Activated CD4-positive, alpha-beta memory T cell treated with anti-CD3 and anti-CD28 coated beads for 36 hours (primary cell): ENCODE data around the gene C10orf88. TPM values are rescaled to one million over a fixed set of nuclear protein-coding genes. Genes with fewer than 3 reads are reported as not detected.

ENCODE experiments used
- CTCF ChIA-PET: fragments of 350-600 bp; sonication (Branson Sonifier 250); formaldehyde crosslinking; loops from one replicate; lab custom pipeline; 2021; ENCODE audit warnings: antibody characterized with exemption, inconsistent platforms; lab: Charles Lee
- POLR2A ChIA-PET: fragments of 350-600 bp; sonication (Branson Sonifier 250); formaldehyde crosslinking; loops from one replicate; lab custom pipeline; 2021; ENCODE audit warnings: antibody characterized with exemption; lab: Charles Lee
- DNase-seq: peaks from one replicate; pipeline ENCODE4 v3.0.0-alpha.2; 2020
- H3K27ac Mint-ChIP-seq: one replicate; pipeline ENCODE4 v1.8.0; 2021; ENCODE audit warnings: mixed read lengths
- H3K27me3 Mint-ChIP-seq: one replicate; pipeline ENCODE4 v1.8.0; 2021; ENCODE audit warnings: mixed read lengths
- H3K36me3 Mint-ChIP-seq: one replicate; pipeline ENCODE4 v1.8.0; 2021; ENCODE audit warnings: mixed read lengths
- H3K4me1 Mint-ChIP-seq: one replicate; pipeline ENCODE4 v1.8.0; 2021; ENCODE audit warnings: low read depth, mixed read lengths
- H3K4me3 Mint-ChIP-seq: one replicate; pipeline ENCODE4 v1.8.0; 2021; ENCODE audit warnings: mild to moderate bottlenecking, mixed read lengths
- H3K9me3 Mint-ChIP-seq: one replicate; pipeline ENCODE4 v1.8.0; 2021; ENCODE audit warnings: mixed read lengths
- intact Hi-C: fragments of 100-400 bp; cut with micrococcal nuclease; formaldehyde crosslinking; loops from one replicate; pipeline ENCODE4 v1.15.1; 2023
- total RNA-seq, 2 experiments: library from RNA; stranded (reverse); gene quantifications; one replicate each; pipeline ENCODE4 v1.2.3, GENCODE V29; 2021

The C10orf88 gene, protein sequence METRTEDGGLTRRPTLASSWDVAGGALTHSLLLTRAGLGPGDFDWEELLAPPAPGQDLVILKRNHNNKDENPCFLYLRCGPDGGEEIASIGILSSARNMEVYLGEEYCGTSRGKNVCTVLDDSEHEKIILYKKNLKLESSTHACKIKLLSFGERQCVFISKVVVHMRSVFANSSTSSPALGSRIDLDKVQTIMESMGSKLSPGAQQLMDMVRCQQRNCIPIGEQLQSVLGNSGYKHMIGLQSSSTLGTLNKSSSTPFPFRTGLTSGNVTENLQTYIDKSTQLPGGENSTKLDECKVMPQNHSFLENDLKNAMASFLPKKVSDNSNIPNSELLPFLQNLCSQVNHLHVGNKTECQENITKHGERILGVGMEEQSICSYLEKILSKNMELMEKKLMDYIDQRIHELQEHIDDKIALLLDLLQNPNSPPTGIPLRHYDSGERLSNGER
- 1 to 10 TPM; 8.3 to 9.2 TPM for total RNA-seq

DNA sequence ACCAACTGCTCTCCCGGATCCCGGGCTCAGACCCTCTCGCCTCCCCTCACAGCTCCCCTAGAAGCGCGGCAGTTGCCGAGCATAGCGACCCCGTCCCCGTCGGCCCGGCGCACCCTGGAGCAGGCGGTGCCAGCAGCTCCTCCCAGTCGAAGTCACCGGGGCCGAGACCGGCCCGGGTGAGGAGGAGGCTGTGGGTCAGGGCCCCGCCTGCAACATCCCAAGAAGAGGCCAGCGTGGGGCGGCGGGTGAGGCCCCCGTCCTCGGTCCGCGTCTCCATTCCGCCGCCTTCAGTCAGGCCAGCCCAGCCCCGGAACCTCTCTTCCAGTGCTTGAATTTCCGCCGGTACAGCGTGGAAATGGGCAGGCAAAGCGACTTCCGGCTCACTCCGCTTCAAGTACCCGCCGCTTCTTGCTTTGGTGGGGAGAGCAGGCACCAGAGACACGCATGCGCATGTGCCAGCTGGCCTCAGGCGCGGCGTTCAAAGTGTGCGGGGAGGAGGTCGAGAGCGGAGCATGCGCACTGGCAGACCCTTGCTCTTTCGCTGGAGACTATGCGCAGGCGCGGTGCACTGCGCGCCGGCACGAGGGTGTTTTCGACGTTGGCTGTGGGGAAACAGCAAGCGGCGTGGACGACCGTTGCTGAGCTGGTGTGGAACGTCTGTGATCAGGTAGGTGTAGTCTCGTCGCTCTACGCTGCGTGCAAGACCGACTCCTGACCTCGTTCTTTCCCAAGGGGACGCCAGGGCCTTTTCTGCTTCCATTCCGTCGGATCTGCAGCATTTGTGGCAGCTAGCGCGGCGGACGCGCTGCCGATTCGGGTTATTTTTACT lies at the start of gene C10orf88:
C10orf88 (minus strand) TSS at position 326 of the 829 bp plus-strand sequence; CDS start at position 277, 49 bp downstream.
- intact Hi-C loops = loop anchor here (1.0 to 5.0 kb wide), 4 partner anchors 26 to 198 kb away; partner anchors contain the start of genes BUB3, FAM24B, IKZF5 and PSTK
- Mint-ChIP-seq H3K4me1 (peaks cover 30% of the 10 kb centered on the region), H3K36me3 (peaks cover 22% of the 10 kb centered on the region), H3K27ac (peak within 1 kb of the TSS; percentile 80), H3K27me3 (peaks cover 1% of the 10 kb centered on the region), H3K4me3 (peak within 1 kb of the TSS; percentile 82), H3K9me3 (no peaks in the 10 kb centered on the region)
- ChIA-PET POLR2A (interaction anchor here (0.6 to 1.2 kb wide), 5 partner anchors 26 to 74 kb away, joined by 3 to 8 read pairs (median 4); partner anchors contain the start of genes ACADSB, IKZF5 and PSTK), CTCF (interaction anchor here (0.7 to 2.0 kb wide), 3 partner anchors 26 to 54 kb away, joined by 3 to 14 read pairs (median 5); partner anchors contain the start of gene PSTK)
- peak; percentile 98 for DNase-seq

DNA sequence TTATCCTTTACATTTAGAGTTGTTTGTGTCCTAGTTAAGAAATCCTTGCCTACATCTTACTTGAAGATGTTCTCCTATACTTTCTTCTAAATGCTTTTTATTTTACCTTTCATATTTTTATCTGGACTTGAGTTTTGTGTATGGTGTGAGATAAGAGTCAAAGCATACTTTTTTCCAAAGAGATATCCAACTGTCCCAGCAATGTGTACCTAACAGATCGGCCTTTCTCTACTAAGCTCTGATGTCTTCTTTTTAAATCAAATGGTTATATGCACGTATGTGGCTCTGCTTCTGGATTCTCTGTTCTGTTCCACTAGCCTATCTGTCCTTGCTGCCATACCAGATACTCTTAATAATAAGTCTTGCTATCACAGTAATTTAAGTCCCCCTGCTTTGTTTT lies 47.3 kb upstream of the C10orf88 start:
- peaks cover 45% of the 10 kb centered on the region for H3K4me1 Mint-ChIP-seq
- H3K27ac Mint-ChIP-seq = no peak overlapping the region
- no peak overlapping the region for H3K4me3 Mint-ChIP-seq
- H3K36me3 Mint-ChIP-seq = peaks cover 4% of the 10 kb centered on the region
- intact Hi-C loops = loop anchor here (10.0 kb wide), 1 partner anchor 627 kb away; the partner anchor contains the start of gene PLEKHA1
- no peaks in the 10 kb centered on the region for H3K9me3 Mint-ChIP-seq
- H3K27me3 Mint-ChIP-seq = no peaks in the 10 kb centered on the region
- POLR2A ChIA-PET = no interaction called here
- CTCF ChIA-PET = no interaction called here
- DNase-seq = no peak

DNA sequence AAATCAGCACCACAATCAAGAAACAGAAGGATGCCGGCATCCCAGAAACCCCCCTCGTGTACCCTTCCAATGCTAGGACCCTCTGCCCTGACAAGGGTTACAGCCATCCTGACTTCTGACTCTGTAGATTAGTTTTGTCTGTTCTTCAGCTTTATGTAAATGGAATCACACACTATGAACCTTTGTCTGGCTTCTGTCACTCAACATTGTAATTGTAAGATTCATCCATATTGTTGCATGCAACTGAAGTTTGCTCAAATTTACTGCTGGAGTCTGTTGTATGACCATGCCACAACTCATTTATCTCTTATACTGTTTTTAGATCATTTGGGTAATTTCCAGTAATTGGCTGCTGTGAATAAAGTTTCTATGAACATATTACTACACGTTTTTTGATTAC lies 46.1 kb upstream of the C10orf88 start:
- Mint-ChIP-seq H3K27me3 (no peaks in the 10 kb centered on the region), H3K27ac (peak overlapping the region; percentile 66), H3K36me3 (peaks cover 8% of the 10 kb centered on the region), H3K4me3 (no peak overlapping the region), H3K9me3 (no peaks in the 10 kb centered on the region), H3K4me1 (peaks cover 35% of the 10 kb centered on the region)
- intact Hi-C loops = loop anchor here (1.0 to 10.0 kb wide), 2 partner anchors 8 to 625 kb away; partner anchors contain the start of genes IKZF5 and PLEKHA1
- CTCF ChIA-PET = no interaction called here
- no peak for DNase-seq
- POLR2A ChIA-PET = interaction anchor here (0.7 to 0.8 kb wide), 2 partner anchors 9 to 18 kb away, joined by 3 read pairs; no protein-coding TSS in a partner anchor

DNA sequence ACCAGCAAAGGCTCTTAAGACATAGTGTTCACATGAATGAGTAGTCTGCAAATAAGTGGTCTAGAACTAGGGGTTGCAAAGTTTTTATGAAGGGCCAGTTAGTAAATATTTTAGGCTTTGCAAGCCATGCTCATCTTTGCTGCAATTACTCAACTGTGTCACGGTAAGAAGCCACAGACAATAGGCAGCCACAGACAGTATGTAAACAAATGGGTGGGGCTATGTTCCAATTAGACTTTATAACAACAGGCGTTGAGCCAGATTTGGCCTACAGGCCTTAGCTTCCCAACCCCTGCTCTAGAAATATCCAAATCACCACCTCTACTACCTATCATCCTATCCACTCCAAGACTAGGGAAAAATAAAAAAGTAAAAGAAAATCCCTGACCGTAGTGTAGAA lies 45.3 kb upstream of the C10orf88 start:
- ChIA-PET CTCF (interaction anchor here (0.6 to 0.9 kb wide), 2 partner anchors 14 to 633 kb away, joined by 3 read pairs; no protein-coding TSS in a partner anchor), POLR2A (interaction anchor here (0.7 to 0.9 kb wide), 2 partner anchors 8 kb away, joined by 3 read pairs; no protein-coding TSS in a partner anchor)
- Mint-ChIP-seq H3K27me3 (no peaks in the 10 kb centered on the region), H3K36me3 (peaks cover 11% of the 10 kb centered on the region), H3K4me3 (no peak overlapping the region), H3K9me3 (no peaks in the 10 kb centered on the region), H3K27ac (peak overlapping the region; percentile 50), H3K4me1 (peaks cover 30% of the 10 kb centered on the region)
- intact Hi-C loops = no loop called here
- no peak for DNase-seq

DNA sequence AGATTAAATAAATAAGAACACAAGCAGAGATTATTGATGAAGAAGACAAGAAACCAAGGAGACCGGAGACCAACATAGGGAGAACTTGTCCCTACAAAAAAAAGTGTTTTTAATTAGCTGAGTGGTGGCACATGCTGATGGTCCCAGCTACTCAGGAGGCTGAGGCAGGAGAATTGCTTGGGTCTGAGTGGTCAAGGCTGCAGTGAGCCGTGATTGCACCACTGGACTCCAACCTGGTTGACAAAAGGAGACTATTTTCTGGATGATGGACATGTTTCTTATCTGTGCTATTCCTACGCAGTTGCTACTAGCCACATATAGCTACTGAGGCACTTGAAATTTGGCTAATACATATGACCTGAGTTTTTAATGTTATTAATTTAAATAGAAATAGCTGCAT lies 44.9 kb upstream of the C10orf88 start:
- no peak for DNase-seq
- H3K4me1 Mint-ChIP-seq = peaks cover 28% of the 10 kb centered on the region
- H3K9me3 Mint-ChIP-seq = no peaks in the 10 kb centered on the region
- H3K36me3 Mint-ChIP-seq = peaks cover 15% of the 10 kb centered on the region
- H3K27me3 Mint-ChIP-seq = no peaks in the 10 kb centered on the region
- ChIA-PET CTCF (interaction anchor here (0.9 kb wide), 1 partner anchor 14 kb away, joined by 3 read pairs; no protein-coding TSS in a partner anchor), POLR2A (interaction anchor here (0.9 kb wide), 1 partner anchor 9 kb away, joined by 3 read pairs; no protein-coding TSS in a partner anchor)
- no peak overlapping the region for H3K4me3 Mint-ChIP-seq
- no peak overlapping the region for H3K27ac Mint-ChIP-seq
- intact Hi-C loops = no loop called here

DNA sequence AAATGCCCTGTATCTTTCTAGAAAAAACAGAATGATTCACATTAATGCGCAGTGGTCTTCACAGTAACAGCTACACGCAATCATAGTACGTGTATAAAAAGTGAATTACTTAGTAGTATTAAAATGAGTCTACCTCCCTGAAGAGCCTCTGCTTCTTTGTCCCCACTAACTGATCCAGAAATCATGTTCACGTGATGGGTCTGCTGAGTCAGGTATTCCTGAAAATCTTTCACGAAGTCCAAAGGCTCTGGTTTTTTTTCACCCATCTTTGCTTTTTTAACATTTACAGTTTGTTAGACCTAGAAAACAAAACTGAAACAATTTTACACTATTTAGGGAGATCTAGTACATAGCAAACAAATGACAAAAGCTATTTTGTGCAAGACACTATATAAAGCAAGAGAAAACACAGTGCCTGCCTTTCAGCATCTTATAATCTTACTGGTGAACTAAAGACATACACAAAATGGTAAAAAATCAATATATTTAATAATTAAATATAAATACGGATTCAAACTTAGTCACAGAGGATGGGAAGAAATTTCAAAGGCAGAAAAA lies 44.4 kb upstream of the C10orf88 start:
- Mint-ChIP-seq H3K27ac (peak overlapping the region; percentile 3), H3K4me3 (no peak overlapping the region), H3K4me1 (peaks cover 26% of the 10 kb centered on the region), H3K9me3 (no peaks in the 10 kb centered on the region), H3K36me3 (peaks cover 17% of the 10 kb centered on the region), H3K27me3 (no peaks in the 10 kb centered on the region)
- ChIA-PET POLR2A (interaction anchor here (0.9 kb wide), 1 partner anchor 9 kb away, joined by 3 read pairs; no protein-coding TSS in a partner anchor), CTCF (interaction anchor here (1.0 to 1.4 kb wide), 2 partner anchors 9 to 18 kb away, joined by 3 read pairs; no protein-coding TSS in a partner anchor)
- intact Hi-C loops = no loop called here
- no peak for DNase-seq

DNA sequence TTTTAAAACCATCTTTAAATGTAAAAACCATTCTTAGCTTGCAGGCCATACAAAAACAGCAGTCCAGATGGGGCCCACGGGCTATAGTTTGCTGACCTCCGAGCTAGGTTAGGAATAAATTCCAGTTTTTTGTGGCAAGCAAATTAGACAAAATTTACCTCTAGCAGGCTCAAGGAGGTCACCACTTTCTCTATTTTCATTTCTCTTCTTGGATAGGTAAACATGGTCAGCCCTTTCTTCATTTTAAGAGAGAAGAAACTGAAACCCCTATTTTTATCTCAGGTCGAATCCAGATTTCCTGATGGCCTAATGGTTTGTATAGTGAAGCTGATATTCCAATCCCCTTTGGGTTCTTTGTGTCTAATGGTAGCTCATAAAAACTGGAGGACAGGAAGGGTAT lies 43.8 kb upstream of the C10orf88 start:
- ChIA-PET POLR2A (no interaction called here), CTCF (interaction anchor here (1.0 to 1.4 kb wide), 2 partner anchors 10 to 17 kb away, joined by 3 read pairs; no protein-coding TSS in a partner anchor)
- H3K4me1 Mint-ChIP-seq = peaks cover 26% of the 10 kb centered on the region
- DNase-seq = no peak
- no peaks in the 10 kb centered on the region for H3K9me3 Mint-ChIP-seq
- intact Hi-C loops = no loop called here
- no peak overlapping the region for H3K4me3 Mint-ChIP-seq
- peak overlapping the region; percentile 3 for H3K27ac Mint-ChIP-seq
- no peaks in the 10 kb centered on the region for H3K27me3 Mint-ChIP-seq
- H3K36me3 Mint-ChIP-seq = peaks cover 17% of the 10 kb centered on the region

DNA sequence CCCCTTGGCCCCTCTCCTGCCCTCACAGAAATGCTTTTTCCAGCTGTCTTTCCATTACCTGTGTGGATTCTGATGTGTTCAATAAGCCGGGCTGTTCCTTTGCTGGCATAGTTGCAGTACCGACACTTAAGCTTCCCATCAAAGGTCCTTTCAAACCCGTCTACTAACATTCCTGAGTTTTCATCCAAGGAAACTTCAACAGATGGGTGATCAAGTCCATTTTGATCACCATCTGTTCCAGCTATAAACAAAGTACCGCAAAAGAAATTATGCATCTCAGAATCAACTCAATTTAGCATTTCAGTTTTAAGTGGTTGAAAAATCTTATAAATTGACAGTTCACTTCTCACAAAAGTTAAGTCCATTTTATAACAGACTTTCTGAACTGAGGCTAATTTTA lies 41.9 kb upstream of the C10orf88 start:
- Mint-ChIP-seq H3K9me3 (no peaks in the 10 kb centered on the region), H3K4me3 (no peak overlapping the region), H3K27me3 (no peaks in the 10 kb centered on the region), H3K27ac (no peak overlapping the region), H3K4me1 (peaks cover 17% of the 10 kb centered on the region), H3K36me3 (peaks cover 13% of the 10 kb centered on the region)
- intact Hi-C loops = no loop called here
- ChIA-PET POLR2A (no interaction called here), CTCF (interaction anchor here (1.7 kb wide), 1 partner anchor 15 kb away, joined by 5 read pairs; no protein-coding TSS in a partner anchor)
- DNase-seq = no peak

DNA sequence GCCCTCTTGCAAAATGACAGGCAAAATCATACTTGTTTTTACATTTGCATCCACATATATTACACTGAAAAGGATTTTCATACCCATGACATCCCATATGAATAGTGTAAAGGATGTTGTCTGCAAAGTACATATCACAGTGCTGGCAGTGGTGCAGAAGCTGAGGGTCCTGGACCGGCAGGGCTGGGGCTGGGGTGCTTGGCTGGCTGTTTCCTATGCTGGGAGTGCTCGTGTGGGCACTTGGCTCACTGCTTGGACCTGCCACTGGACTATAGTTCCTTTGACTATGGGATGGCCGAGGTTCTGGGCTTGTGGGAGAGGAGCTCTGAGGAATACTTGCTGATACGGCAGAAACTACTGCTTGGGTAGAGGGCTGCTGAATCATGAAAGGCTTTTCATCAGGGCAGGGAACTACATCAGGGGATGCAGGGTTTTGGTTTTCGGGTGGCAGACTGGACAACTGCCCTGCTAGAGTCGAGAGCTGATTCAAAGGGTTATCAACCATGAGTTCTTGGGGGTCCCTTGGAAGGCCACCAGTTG lies 39.8 kb upstream of the C10orf88 start:
- Mint-ChIP-seq H3K4me3 (no peak overlapping the region), H3K27ac (no peak overlapping the region), H3K27me3 (no peaks in the 10 kb centered on the region), H3K36me3 (peaks cover 13% of the 10 kb centered on the region), H3K9me3 (no peaks in the 10 kb centered on the region), H3K4me1 (no peaks in the 10 kb centered on the region)
- POLR2A ChIA-PET = no interaction called here
- intact Hi-C loops = no loop called here
- DNase-seq = no peak
- CTCF ChIA-PET = interaction anchor here (1.5 kb wide), 1 partner anchor 17 kb away, joined by 3 read pairs; no protein-coding TSS in a partner anchor

DNA sequence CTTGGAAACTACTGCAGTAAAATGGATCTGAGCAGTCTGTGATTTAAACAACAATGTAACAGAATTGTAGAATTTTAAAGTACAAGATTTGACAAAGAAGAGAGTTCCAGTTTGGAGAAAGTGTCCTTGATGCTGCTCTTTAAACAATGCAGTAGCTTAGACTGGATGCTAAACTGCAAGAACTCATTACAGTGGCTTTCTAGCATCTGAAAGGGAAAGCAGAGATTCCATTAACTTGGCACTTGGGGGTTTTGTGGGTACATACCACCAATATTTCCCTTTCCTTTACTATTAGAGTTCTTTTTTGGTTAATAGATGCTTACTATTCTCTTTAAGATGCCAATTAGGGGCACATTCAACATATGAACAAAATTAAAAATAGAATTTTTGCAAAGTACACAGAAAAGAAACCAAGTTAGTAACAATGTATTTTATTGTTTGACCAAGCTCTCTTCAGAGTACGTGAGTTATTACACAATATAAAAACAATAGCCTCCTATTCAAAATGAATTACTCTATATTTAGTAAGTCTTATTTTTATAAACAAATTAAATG lies 38.1 kb upstream of the C10orf88 start:
- intact Hi-C loops = no loop called here
- DNase-seq = no peak
- H3K9me3 Mint-ChIP-seq = no peaks in the 10 kb centered on the region
- H3K27me3 Mint-ChIP-seq = no peaks in the 10 kb centered on the region
- no peak overlapping the region for H3K4me3 Mint-ChIP-seq
- H3K36me3 Mint-ChIP-seq = peaks cover 13% of the 10 kb centered on the region
- ChIA-PET POLR2A (no interaction called here), CTCF (no interaction called here)
- peaks cover 3% of the 10 kb centered on the region for H3K4me1 Mint-ChIP-seq
- no peak overlapping the region for H3K27ac Mint-ChIP-seq
